HG03439 (cell line): ENCODE measurements around the gene PDPK1.
"Not testable (repeated sequence)": the region's sequence is repeated elsewhere in the genome, so short reads cannot be mapped to it uniquely, and the experiment has no call there.

Experiments used
- ATAC-seq: cut with Tn5 transposase; IDR thresholded peaks from one replicate; pipeline ENCODE4 v1.9.1; 2021; ENCODE audit warnings: mild to moderate bottlenecking, moderate library complexity; ENCODE audit not compliant: unreplicated experiment

PDPK1 gene

DNA sequence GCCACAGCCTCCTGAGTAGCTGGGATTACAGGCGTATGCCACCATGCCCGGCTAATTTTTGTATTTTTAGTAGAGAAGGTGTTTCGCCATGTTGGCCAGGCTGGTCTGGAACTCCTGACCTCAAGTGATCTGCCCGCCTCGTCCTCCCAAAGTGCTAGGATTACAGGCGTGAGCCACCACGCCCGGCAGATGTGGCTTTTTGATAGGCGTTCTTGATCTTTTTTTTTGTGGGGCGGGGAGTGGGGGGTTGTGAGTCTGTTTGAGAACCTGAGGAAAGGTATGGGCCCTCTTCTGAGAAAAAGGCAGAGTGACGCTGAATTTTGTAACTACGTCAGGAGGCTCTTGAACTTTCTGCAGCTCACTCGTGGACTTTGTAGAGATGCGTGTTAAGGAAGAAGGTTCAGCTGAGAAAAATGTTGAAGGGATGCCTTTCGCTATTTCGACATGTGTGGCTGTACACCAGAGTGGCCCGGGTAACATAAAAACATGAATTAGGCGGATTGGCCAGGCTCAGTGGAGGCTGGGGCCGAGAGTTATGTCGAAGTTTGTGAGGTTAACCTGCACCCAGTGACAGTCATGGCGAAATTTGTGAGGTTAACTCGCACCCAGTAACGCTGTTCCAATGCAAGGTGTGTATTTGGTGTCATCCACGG, 1.5 kb downstream of the PDPK1 start:
- not testable (repeated sequence) for ATAC-seq

DNA sequence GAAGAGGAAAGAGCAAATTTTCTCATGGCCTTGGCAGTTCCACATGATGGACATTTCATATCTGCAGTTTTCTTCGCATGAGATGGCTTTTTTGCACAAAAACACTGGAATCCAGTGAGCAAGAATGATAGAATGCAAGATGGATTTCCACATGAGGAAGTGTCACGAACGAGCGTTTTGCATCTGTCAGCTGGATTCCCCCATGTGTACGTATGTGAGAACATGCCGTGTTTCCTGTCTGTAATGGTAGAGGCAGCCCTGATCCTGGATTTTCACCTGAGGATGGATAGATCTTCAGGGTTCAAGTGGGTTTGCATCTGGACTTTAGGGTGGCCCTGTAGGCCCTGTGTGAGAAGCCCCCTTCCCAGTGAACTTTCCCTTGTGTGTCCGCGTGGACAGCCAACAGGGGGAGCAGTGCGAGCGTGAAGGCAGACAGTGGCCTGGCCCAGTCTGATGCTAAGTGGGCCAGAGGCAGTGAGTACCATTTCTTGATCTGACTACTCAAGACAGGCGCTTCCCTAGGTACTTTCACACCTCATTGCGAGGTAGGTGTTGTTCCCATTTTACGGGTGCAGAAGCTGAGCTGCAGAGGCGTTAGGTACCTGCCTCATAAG, 2.1 kb downstream of the PDPK1 start:
- not testable (repeated sequence) for ATAC-seq

DNA sequence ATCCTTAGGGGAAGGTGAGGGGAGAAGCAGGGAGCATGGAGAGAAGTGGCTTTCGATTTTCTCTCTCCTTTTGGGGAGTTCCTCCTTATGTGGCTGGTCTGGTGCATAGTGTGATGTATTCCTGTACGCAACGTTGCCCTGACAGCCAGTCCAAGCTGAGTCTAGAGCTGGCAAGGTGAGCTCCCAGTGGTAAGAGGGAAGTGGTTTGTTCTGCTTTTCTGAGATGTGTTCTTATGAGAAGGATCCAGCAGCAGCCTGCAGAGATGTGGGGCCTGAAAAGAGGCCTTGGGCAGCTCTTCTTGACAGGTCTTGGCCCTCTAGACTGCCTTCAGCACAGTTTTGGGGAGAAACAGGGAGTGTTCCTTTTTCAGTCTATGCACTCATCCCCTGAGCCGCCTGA, 3.1 kb downstream of the PDPK1 start:
- ATAC-seq, result not testable (repeated sequence)

DNA sequence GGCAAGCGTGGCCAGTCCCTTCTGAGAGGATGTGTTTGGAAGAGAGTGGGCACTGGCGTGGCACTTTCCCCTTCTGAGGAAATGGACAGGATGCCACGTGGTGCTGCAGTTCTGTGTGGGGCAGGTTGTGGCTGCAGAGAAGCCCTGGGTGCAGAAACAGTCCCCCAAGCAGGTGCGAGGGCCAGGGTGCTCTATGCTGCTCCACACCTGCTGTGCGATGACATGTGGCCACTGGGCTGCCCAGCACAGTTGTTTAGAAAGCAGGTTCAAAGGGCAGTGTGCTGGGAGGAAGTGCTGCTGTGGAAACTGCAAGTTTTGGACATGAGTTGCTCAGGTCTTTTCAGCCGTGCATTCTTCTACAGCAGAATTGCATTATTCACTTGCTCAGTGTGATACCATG, 3.6 kb downstream of the PDPK1 start:
- not testable (repeated sequence) for ATAC-seq

DNA sequence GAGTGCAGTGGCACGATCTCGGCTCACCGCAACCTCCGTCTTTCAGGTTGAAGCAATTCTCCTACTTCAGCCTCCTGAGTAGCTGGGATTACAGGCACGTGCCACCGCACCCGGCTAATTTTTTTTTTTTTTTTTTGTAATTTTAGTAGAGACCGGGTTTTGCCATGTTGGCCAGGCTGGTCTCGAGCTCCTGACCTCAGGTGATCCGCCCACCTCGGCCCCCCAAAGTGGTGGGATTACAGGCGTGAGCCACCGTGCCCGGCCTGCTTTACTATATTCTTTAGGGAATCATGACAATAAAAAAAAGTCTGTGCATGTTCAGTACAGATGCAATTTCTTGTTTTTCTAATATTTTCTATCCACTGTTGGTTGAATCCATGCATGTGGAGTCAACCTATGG, 6.0 kb downstream of the PDPK1 start:
- not testable (repeated sequence) for ATAC-seq

DNA sequence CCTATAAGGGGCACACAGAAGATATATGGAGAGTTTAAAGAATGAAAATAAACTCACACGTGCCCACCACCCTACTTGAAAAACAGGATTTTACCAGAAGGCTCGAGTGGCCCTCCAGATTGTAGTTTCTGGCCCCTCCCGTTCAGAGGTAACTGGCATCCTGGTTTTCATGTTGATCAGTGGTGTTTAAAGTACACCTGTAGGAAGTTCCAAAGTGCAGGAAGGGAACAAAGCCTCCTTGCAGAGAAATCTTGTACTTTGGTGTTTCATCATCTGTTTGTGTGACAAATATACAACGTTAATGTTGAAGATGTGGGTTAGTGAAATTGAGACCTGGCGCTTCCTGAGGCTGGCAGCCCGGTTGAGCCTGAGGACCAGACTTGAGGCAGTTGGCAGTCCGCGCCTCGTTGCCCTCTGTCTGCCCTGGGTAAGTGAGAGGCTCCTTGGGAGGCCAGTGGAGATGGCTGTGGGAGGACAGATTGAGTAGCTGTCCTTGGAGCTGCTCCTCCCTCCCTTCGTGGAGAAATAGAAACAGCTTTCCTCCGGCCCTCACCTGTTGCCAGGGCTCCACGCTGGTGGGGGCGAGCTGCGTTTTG, 12.6 kb downstream of the PDPK1 start:
- ATAC-seq, result not testable (repeated sequence)

DNA sequence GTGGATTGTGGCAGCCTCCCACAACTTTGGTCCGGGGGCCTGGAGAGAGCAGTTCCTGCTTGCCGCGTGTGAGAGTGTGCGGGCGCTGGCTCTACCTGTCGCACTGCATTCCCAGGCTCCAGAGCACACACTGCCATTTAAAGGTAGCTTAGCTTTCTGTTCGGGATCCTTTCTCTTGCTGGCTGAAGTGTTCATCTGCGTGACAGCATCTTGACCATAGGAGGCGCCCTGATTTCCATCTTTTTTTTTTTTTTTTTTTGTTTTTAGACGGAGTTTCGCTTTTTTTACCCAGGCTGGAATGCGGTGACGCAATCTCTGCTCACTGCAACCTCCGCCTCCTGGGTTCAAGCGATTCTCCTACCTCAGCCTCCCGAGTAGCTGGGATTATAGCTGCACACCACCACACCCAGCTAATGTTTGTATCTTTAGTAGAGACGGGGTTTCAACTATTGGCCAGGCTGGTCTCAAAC, 13.6 kb downstream of the PDPK1 start:
- not testable (repeated sequence) for ATAC-seq

DNA sequence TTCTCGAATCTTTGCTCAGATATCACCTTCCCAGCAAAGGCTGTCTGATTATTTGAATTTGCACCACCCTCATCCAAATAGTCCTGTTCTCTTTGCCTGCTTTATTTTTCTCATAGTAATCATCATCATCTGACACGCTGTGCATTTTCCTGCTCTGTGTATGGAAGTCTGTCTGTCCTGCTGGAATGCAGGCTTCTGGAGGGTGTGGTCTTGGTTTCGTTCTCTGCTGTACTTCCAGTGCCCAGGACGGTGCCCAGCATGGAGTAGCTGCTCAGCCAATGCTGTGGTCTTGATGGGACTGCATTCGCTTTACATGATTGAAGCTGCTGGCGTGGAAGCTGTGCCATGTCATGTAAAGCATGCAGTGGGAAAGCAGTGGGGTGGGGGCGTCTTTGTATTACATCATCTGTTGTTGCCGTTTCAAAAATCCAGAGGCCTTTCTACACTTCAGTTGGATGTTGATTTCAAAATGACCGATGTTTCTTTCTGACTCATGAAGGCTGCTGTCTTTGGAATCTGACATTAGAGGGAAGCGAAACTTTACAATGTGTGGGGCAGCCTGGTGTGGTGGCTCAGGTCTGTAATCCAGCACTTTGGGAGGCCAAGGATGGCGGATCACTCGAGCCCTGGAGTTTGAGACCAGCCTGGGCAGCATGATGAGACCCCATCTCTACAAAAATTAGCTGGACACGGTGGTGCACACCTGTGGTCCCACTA, 17.0 kb downstream of the PDPK1 start:
- not testable (repeated sequence) for ATAC-seq

DNA sequence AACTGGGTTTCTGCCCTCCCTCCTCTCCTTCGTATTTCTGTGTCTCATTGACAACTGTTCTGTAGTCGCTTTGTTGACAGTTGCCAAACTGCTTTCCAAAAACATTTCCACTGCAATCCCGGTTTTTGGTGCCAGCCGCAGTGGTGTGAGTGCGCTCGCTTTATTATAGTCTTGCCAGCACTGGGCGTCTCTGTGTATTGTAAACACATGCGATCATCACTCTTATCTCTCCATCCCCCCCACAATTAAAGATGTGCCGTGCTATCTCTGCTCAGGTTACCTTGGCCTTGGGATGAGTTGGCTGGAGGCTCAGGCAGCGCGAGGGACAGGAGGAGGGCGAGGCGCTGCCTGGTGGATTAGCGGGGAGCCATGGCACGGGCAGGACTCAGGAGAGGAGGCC, 19.3 kb downstream of the PDPK1 start:
- ATAC-seq, result not testable (repeated sequence)

DNA sequence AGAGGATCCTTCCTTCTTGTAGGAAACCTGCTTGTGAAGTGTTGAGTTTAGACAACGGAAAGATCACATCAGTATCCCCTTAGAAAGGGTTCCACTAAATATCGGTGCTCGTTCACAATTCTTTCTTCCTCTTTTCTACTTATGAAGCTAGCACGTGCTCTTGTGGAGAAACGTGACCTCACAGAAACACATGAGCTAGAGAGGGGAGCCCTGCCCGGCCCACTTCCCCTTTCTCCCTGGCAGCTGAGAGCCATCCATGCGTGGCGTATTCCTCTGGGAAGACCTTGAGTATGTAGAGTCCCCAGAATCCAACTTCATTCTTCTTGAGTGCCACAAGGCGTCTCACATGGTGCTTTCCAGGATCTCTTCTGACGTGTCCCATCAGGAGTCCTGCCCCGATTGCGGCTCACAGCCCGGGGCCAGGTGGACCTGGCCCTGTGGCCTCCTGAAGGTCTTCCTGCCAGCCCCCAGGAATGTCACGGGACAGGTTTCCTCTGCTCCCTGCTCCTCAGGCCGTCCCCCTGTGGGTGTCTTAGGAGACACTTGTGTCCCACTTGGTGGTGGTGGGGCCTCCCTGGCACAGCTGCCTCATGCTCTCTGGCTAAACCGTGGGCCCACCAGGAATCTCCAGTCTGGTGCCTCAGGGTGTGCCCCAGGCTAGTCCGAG, 22.4 kb downstream of the PDPK1 start:
- peak; percentile 45 for ATAC-seq

DNA sequence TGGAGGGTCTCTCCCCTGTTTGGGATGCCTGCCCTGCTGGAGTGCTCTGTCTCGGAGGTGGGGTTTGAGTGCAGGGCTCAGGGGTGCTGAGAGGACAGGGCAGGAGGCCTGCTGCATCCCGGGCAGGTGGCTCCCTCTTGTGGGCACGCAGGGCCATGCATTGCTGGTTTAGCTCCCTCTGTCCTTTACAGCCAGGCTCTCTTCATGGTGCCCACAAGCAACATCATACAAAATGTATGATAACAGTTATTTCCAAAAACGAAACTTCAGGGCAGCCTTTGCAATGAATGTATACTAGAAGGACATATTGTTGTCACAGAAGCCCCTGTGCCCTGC, 22.9 kb downstream of the PDPK1 start:
- ATAC-seq, result peak; percentile 56

DNA sequence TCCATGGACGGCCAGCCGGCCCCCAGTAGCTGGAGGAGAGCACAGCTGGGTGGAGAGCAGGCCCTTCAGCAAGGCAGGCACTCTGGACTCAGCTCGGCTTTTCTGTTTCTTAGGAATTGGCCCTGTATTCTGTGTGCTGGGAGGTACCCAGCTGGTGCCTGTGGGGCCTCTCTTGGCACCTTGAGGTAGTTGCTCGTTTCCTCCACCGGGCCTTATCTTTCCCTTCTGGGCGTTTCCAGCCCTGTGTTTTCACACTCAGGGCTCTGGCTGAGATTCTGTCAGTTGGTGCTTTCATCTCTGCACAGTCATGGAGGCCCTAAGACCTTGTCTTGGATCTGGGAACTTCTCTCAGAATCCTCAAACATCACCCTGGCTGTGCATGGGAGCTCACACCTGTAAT, 29.7 kb downstream of the PDPK1 start:
- ATAC-seq, result not testable (repeated sequence)

DNA sequence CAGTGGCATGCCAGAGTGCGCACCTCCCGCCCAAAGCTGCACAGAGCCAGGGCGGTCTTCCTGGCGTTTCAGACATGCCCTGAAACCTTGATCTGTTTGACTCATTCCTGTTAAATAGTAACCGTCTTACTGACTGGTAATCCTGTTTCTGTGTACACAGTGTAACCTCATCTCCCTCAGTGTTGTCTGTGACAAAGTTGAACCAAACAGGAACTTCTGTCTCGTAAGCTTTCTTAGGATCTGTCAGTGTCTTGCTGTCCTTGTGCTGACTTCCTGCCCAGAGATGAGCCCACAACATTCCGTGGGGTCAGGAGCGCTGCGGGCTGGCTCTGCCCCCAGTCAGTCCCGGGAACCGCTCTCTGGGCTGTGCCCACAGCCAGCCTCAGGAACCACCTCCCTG, 30.8 kb downstream of the PDPK1 start:
- ATAC-seq, result not testable (repeated sequence)

DNA sequence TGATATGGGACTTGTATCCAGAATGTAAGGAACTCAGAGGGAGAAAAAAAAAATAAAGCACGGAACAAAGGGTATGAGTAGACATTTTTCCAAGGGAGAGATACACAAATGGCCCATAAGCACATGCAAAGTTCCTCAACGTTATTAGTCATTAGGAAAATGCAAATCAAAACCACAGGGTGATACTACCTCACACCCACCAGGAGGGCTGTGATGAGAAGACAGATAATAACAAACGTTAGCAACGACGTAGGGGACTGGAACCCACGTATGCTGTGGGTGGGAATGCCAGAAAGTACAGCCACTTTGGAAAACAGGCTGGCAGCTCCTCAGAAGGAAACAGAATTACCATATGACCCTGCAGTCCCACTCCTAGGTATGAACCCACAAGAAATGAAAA, 34.9 kb downstream of the PDPK1 start:
- ATAC-seq, result not testable (repeated sequence)

DNA sequence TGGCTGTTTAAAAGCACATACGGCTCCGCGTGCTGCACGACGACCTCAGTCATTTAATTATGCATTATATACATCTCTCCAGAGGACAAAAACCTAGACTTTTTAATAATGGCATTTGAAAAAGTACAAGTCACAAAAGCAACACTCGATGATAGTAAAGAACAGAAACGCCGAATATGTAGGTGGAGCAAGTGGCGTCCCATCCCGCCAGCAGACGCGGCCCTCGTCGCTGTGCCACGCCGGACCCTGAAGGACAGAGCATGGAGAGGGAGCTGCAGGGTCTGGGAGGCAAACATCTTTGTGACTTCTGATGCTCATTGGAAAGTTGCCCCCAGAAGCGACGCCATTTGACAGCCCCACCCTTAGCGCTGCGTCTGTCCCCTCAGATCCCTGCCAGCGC, 38.0 kb downstream of the PDPK1 start:
- ATAC-seq, result not testable (repeated sequence)

DNA sequence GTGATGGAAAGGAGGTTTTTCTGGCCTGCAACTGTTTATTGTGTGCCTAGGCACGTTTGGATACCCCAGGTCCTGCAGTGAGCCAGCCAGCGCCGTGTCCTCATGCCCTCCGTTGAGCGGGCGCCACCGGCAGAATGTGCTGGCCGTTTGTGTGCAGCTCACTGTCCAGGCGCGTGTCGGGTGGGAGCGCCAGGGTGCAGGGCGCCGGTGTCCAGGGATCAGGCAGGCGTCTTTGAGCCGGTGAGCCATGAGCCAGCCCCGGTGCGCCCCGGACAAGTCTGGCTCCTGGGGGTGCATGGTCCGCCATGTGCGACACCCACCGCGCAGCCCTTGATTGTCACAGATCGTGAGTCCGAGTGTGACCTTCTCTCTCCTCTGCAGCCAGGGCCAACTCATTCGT, 39.2 kb downstream of the PDPK1 start:
- not testable (repeated sequence) for ATAC-seq

DNA sequence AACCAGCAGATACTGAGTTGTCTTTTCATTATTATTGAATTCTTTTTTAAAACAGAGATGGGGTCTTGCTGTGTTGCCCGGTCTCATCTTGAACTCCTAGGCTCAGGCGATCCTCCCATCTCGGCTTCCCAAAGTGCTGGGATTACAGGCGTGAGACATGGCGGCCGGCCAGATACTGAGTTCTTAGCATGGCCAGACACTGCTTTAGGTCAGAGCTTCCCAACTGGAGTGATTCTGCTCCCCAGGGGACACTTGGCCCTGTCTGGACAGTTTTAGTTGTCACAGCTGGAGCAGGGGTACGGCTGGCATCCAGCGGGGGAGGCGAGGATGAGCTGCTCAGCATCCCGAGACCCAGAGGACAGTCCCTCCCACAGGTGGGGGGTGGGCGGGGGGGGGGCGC, 41.1 kb downstream of the PDPK1 start:
- not testable (repeated sequence) for ATAC-seq

DNA sequence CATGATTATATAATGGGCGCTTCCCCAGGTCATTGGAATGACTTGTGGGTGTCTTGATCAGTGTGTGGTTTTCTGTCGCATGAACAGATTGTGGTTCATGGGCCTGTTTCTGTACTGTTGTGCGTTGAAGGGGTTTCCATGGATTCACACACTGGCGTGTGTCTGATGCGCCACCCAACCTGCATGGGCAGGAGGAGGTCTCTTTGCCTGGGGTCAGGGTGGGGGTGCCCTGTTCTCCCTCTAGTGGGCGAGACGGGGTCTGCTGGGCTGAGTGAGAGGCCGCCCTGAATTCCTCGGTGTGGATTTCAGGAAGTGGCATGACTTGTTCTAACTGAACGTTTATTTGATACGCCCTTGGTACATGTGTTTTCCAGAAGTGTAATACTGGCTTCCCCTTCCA, 42.3 kb downstream of the PDPK1 start:
- not testable (repeated sequence) for ATAC-seq

DNA sequence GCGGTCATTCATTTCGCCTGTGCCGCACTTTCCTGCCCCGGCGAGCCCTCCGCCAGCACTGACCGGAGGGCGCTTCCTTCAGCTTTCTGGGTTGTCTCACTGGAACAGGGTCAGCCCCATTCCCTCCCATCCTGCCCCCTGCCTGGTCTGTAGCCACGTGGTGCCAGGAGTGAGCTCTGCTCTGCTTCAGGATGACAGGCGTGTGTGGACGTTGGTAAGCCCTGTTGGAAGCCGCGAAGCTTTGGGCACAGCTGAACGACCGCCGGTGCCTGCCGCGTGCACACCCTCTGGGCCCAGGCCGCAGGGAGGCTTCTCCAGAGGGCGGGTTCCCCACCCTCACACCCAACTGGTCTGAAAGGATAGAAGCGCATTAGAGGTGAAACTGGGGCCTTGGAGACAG, 43.0 kb downstream of the PDPK1 start:
- ATAC-seq, result not testable (repeated sequence)

DNA sequence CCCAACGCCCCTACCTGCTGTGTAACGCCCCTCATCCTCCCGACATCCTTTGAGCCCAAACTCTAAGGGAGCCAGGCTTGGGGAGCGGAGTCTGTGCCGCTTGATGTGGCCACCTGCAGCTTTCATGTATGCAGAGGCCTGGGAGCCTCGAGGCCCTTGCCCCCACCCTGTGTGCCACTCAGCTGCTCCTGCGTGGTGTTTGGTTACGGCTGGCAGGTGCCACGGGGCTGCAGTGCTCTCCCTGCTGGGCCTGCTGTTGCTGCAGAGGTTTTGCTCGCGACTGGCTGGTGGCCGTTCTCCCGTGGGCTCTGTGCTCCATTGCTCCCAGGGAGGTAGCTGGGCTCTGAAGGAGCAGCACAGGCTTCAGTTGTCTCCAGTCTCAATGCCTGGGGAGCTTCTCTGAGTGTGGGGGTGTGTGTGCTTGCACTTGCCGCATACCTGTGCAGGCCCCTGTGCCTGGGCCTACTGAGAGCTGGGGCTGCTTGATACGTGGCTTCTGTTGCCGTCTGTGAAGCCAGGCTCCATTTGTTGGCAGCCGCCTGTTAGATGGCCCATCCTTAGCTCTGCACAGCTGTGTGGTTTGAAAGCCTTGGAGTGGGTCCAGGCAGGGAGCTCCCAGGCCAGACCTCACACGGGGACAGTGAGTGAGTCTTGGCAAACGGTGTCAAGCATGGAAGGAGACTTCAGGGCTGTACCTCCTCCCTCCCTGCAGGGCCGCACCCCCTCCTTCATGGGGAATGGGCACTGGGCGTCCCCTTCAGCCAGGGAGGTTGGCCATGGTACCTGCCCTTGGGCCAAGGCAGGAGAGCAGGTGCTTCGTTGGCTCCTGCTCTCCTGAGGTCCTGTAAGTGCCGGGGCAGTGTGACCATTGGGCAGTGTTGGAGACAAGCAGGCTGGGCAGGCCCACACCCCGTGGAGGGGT, 47.2 kb downstream of the PDPK1 start:
- ATAC-seq, result no peak
